CMK (cell line): ENCODE measurements around the gene COG4.

ENCODE experiments used
- DNase-seq: peaks from one replicate; pipeline ENCODE4 v3.0.0-alpha.2; 2010; ENCODE audit warnings: low read depth

Gene COG4

GRCh38 chr16:70480127-70481105, 42.9 kb downstream of the COG4 start:
- no peak for DNase-seq

GRCh38 chr16:70478912-70479341, 44.4 kb downstream of the COG4 start:
- DNase-seq = no peak

- DNase-seq = no peak
Measured at GRCh38 chr16:70478169-70478568, 45.2 kb downstream of the COG4 start.

- no peak for DNase-seq
Measured at GRCh38 chr16:70476272-70477020, 46.9 kb downstream of the COG4 start.

GRCh38 chr16:70475054-70475871, 48.1 kb downstream of the COG4 start:
- no peak for DNase-seq

- DNase-seq = no peak
Measured at GRCh38 chr16:70474320-70475053, 48.9 kb downstream of the COG4 start.

GRCh38 chr16:70473446-70474319, 49.7 kb downstream of the COG4 start:
- DNase-seq = no peak

- DNase-seq = no peak
Measured at GRCh38 chr16:70472786-70473433, 50.4 kb downstream of the COG4 start.

- DNase-seq = no peak
Measured at GRCh38 chr16:70470927-70471341, 52.4 kb downstream of the COG4 start.

GRCh38 chr16:70470141-70470926, 53.0 kb downstream of the COG4 start:
- no peak for DNase-seq

- no peak for DNase-seq
Measured at GRCh38 chr16:70468776-70469525, 54.4 kb downstream of the COG4 start.

GRCh38 chr16:70467608-70468007, 55.7 kb downstream of the COG4 start:
- no peak for DNase-seq

- no peak for DNase-seq
Measured at GRCh38 chr16:70467113-70467512, 56.2 kb downstream of the COG4 start.

- no peak for DNase-seq
Measured at GRCh38 chr16:70466805-70467076, 56.6 kb downstream of the COG4 start.

- DNase-seq = no peak
Measured at GRCh38 chr16:70465999-70466804, 57.2 kb downstream of the COG4 start.

- no peak for DNase-seq
Measured at GRCh38 chr16:70463235-70463634, 60.1 kb downstream of the COG4 start.

GRCh38 chr16:70460737-70461261, 62.6 kb downstream of the COG4 start:
- no peak for DNase-seq
